Stimulated activated CD8-positive, alpha-beta memory T cell treated with anti-CD3 and anti-CD28 coated beads, Interleukin-7, amount 100 ng/mL, for 4 hours (primary cell): ENCODE results near the gene DLGAP1.
"Not testable (repeated sequence)": the region's sequence is repeated elsewhere in the genome, so short reads cannot be mapped to it uniquely, and the experiment has no call there.

Experiments used
- DNase-seq, 2 donors: peaks; one replicate each; pipeline ENCODE4 v3.0.0-alpha.2; 2020; ENCODE audit warnings: low read depth in 2 of 2

The DLGAP1 gene

GRCh38 chr18:3604498-3605408 lies 850.4 kb downstream of the DLGAP1 start:
- DNase-seq = no peak

GRCh38 chr18:3604235-3604497 lies 850.9 kb downstream of the DLGAP1 start:
- no peak for DNase-seq

GRCh38 chr18:3603421-3604234 lies 851.5 kb downstream of the DLGAP1 start:
- DNase-seq = no peak

- DNase-seq = not testable (repeated sequence)
Measured at GRCh38 chr18:3601106-3601755, 853.9 kb downstream of the DLGAP1 start.

- DNase-seq = no peak
Measured at GRCh38 chr18:3599861-3600260, 855.2 kb downstream of the DLGAP1 start.

GRCh38 chr18:3599195-3599594 lies 855.9 kb downstream of the DLGAP1 start:
- no peak for DNase-seq

- DNase-seq = no peak
Measured at GRCh38 chr18:3598581-3598980, 856.5 kb downstream of the DLGAP1 start.

- DNase-seq = no peak
Measured at GRCh38 chr18:3597409-3598357, 857.4 kb downstream of the DLGAP1 start.

- no peak for DNase-seq
Measured at GRCh38 chr18:3596637-3597384, 858.3 kb downstream of the DLGAP1 start.

- DNase-seq = no peak
Measured at GRCh38 chr18:3596324-3596636, 858.8 kb downstream of the DLGAP1 start.

GRCh38 chr18:3595369-3596273 lies 859.5 kb downstream of the DLGAP1 start:
- DNase-seq = no peak

- DNase-seq = no peak
Measured at GRCh38 chr18:3594760-3595368, 860.2 kb downstream of the DLGAP1 start.

- DNase-seq = peak; percentile 76 to 78
Measured at GRCh38 chr18:3593904-3594759, 861.0 kb downstream of the DLGAP1 start.

- DNase-seq = no peak
Measured at GRCh38 chr18:3593381-3593903, 861.7 kb downstream of the DLGAP1 start.

GRCh38 chr18:3592864-3593263 lies 862.2 kb downstream of the DLGAP1 start:
- DNase-seq = no peak

- DNase-seq = no peak
Measured at GRCh38 chr18:3590096-3590630, 864.9 kb downstream of the DLGAP1 start.

- DNase-seq = peak; percentile 41 to 44
Measured at GRCh38 chr18:3585656-3586509, 869.2 kb downstream of the DLGAP1 start.
